Keratinocyte (primary cell): ENCODE measurements around the gene PEA15.

Experiments used
- EZH2 ChIP-seq: IDR thresholded peaks from one replicate; pipeline ENCODE4 v1.6.1; 2012; ENCODE audit warnings: inconsistent platforms, mild to moderate bottlenecking, low read length, moderate library complexity
- TF ChIP-seq, protein P1 (sequence below), 3 experiments: IDR thresholded peaks in 1 of 3; conservative IDR thresholded peaks in 1 of 3; optimal IDR thresholded peaks in 1 of 3; 2 replicates in 2 of 3; 3 replicates in 1 of 3; pipeline versions ENCODE3 to v1.5.1; 2011; ENCODE audit warnings: low read length in 3 of 3, mild to moderate bottlenecking in 3 of 3, moderate library complexity in 2 of 3, control low read depth in 1 of 3, inconsistent platforms in 1 of 3; ENCODE audit not compliant: insufficient read depth in 2 of 3; ENCODE audit errors: extremely low read depth in 1 of 3

DNA sequence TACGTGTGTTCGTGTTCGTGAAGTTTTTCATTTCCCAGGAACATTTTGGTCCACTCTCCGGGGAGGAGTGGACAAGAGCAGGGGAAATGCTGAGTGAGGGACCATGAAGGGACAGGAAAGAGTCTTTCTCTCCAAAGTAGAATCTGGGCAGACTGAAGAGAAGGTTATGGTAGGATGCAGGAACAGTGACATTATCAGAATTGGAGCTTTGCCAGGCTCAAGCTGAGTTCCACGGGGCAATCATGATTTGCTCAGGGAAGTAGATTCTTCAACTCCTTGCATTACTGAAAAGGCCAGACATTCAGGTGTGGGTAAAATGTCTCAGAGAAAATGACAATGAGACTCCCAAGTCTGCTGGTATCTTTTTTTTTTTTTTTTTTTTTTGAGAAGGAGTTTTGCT, 37.2 kb upstream of the PEA15 start:
- TF ChIP-seq EZH2 = no peak
- TF ChIP-seq, protein P1, sequence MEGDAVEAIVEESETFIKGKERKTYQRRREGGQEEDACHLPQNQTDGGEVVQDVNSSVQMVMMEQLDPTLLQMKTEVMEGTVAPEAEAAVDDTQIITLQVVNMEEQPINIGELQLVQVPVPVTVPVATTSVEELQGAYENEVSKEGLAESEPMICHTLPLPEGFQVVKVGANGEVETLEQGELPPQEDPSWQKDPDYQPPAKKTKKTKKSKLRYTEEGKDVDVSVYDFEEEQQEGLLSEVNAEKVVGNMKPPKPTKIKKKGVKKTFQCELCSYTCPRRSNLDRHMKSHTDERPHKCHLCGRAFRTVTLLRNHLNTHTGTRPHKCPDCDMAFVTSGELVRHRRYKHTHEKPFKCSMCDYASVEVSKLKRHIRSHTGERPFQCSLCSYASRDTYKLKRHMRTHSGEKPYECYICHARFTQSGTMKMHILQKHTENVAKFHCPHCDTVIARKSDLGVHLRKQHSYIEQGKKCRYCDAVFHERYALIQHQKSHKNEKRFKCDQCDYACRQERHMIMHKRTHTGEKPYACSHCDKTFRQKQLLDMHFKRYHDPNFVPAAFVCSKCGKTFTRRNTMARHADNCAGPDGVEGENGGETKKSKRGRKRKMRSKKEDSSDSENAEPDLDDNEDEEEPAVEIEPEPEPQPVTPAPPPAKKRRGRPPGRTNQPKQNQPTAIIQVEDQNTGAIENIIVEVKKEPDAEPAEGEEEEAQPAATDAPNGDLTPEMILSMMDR (optimal IDR thresholded peaks at IDR 0.05 in 1 of 3, IDR thresholded peaks at IDR 0.05 in 1 of 3, conservative IDR thresholded peaks at IDR 0.05 in 1 of 3; ENCODE audit: extremely low read depth in 1 of 3, insufficient read depth in 2 of 3, low read length in 3 of 3) = peak in 1 of 3 experiments; percentile 7
